Upper lobe of left lung (tissue), 6 donors: Measurements from ENCODE around the gene EGLN1. TPM values are rescaled to one million over a fixed set of nuclear protein-coding genes. Genes with fewer than 3 reads are reported as not detected.

ENCODE experiments used
- ATAC-seq, 2 donors: fragments of 200-7000 bp; cut with Tn5 transposase; one replicate each; pipeline ENCODE4 v1.9.1; 2022; ENCODE audit warnings: mild to moderate bottlenecking in 2 of 2, moderate library complexity in 2 of 2; ENCODE audit not compliant: low FRiP score in 2 of 2
- DNase-seq, 2 donors: peaks; one replicate each; pipeline ENCODE4 v3.0.0-alpha.2; 2019 to 2020
- H3K27ac ChIP-seq, 4 donors: fragments of 200-600 bp; sonication (generic); one replicate each; pipeline ENCODE4 v1.5.1; 2016 to 2019
- H3K27me3 ChIP-seq, 4 donors: fragments of 200-600 bp; sonication (generic); one replicate each; pipeline ENCODE4 v1.5.1; 2017 to 2019
- H3K36me3 ChIP-seq, 4 donors: fragments of 200-600 bp; sonication (generic); one replicate each; pipeline ENCODE4 v1.5.1; 2016 to 2019
- H3K4me1 ChIP-seq, 4 donors: fragments of 200-600 bp; sonication (generic); one replicate each; pipeline ENCODE4 v1.5.1; 2018 to 2019
- H3K4me3 ChIP-seq, 4 donors: fragments of 200-600 bp; sonication (generic); one replicate each; pipeline ENCODE4 v1.5.1; 2017 to 2019; ENCODE audit warnings: mild to moderate bottlenecking in 2 of 4, moderate library complexity in 1 of 4
- H3K9me3 ChIP-seq, 4 donors: fragments of 200-600 bp; sonication (generic); one replicate each; pipeline ENCODE4 v1.5.1; 2018 to 2019
- EP300 ChIP-seq, 4 donors: sonication (generic); formaldehyde crosslinking; IDR thresholded peaks; one replicate each; pipeline ENCODE4 v1.5.1; 2017; ENCODE audit warnings: antibody characterized with exemption in 4 of 4, control low read depth in 2 of 4
- POLR2A ChIP-seq, 4 donors: fragments of 450-650 bp; IDR thresholded peaks; one replicate each; pipeline ENCODE4 v1.5.1; 2016 to 2017; ENCODE audit warnings: antibody characterized with exemption in 4 of 4, mild to moderate bottlenecking in 2 of 4
- POLR2AphosphoS5 ChIP-seq, 2 donors: sonication (generic); formaldehyde crosslinking; IDR thresholded peaks; one replicate each; pipeline ENCODE4 v1.5.1; 2017; ENCODE audit warnings: antibody characterized with exemption in 2 of 2
- WGBS, 2 donors: methylation state at CpG; one replicate each; pipeline ENCODE4 v1.1.5; 2017 to 2018; 5-methylcytosine and 5-hydroxymethylcytosine counted together
- total RNA-seq, 6 donors: library from RNA; depleted of rRNA in 4 of 6; stranded (reverse); fragments of >200 nt in 4 of 6; gene quantifications; one replicate each; pipeline versions ENCODE4 v1.1.0 to v1.2.1, GENCODE V29; 2016 to 2021
- TF ChIP-seq, protein P1 (sequence below), 6 experiments: fragments of 450-650 bp in 4 of 6; fragments of 200-600 bp in 2 of 6; sonication (generic) in 2 of 6; IDR thresholded peaks; one replicate each; pipeline ENCODE4 v1.5.1; 2016 to 2019; ENCODE audit warnings: antibody characterized with exemption in 6 of 6
- donor health status: DM: no; HTN: no; CAD: no; lungs with moderate emphysema.
- donor health status: DM: no; HTN: yes; CAD: no; lungs with severe emphysema.

The EGLN1 gene
- total RNA-seq, 6 donors from 2014 or later = 19.9 to 30.4 (median 22.8) TPM

DNA sequence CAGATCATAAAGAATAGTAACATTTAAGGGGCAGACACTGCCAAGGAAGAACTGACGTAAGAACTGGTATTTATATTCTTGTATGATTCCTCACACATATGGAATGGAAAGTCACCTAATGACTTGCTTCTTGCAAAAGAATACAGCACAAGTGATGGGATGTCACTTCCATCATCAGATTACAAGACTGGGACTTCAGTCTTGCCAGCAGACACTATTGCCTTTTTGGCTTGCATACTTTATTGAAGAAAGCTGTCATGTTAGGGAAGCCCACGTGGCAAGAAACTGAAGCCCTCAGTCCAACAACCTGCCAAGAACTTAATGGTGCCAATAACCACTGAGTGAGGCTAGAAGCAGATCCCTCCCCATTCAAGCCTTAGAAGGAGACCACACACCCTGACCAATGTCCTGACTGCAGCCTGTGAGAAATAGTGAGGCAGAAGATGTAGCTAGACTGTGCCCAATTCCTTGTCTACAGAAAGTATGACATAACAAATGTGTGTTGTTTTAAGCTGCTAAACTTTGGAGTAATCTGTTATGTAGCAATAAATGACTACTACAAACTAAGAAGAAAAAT lies 12.0 kb downstream of the EGLN1 start:
- H3K9me3 ChIP-seq = no peaks in the 10 kb centered on the region
- 58 to 79% methylated on average over 2 of the region's 2 CpGs for WGBS, 2 donors
- H3K36me3 ChIP-seq = no peaks in the 10 kb centered on the region
- ATAC-seq = peak in 1 of 2 donors; percentile 80
- TF ChIP-seq POLR2AphosphoS5 (IDR thresholded peaks at IDR 0.05) (no peak), POLR2A (IDR thresholded peaks at IDR 0.05) (no peak), EP300 (IDR thresholded peaks at IDR 0.05) (no peak)
- TF ChIP-seq, protein P1, sequence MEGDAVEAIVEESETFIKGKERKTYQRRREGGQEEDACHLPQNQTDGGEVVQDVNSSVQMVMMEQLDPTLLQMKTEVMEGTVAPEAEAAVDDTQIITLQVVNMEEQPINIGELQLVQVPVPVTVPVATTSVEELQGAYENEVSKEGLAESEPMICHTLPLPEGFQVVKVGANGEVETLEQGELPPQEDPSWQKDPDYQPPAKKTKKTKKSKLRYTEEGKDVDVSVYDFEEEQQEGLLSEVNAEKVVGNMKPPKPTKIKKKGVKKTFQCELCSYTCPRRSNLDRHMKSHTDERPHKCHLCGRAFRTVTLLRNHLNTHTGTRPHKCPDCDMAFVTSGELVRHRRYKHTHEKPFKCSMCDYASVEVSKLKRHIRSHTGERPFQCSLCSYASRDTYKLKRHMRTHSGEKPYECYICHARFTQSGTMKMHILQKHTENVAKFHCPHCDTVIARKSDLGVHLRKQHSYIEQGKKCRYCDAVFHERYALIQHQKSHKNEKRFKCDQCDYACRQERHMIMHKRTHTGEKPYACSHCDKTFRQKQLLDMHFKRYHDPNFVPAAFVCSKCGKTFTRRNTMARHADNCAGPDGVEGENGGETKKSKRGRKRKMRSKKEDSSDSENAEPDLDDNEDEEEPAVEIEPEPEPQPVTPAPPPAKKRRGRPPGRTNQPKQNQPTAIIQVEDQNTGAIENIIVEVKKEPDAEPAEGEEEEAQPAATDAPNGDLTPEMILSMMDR (IDR thresholded peaks at IDR 0.05) = no peak
- H3K27ac ChIP-seq = no peak overlapping the region
- DNase-seq = no peak
- no peak overlapping the region for H3K4me3 ChIP-seq
- no peaks in the 10 kb centered on the region for H3K27me3 ChIP-seq
- peaks cover 0 to 35% (median 25%) of the 10 kb centered on the region in 4 donors for H3K4me1 ChIP-seq

GRCh38 chr1:231408528-231409094 lies 13.5 kb downstream of the EGLN1 start:
- WGBS, 2 donors = 46 to 61% methylated on average over 6 of the region's 6 CpGs
- DNase-seq (no peak), ATAC-seq (no peak)
- Histone ChIP-seq H3K36me3 (no peaks in the 10 kb centered on the region), H3K27me3 (no peaks in the 10 kb centered on the region), H3K27ac (no peak overlapping the region), H3K9me3 (no peaks in the 10 kb centered on the region), H3K4me1 (peaks cover 0 to 26% (median 19%) of the 10 kb centered on the region in 4 donors), H3K4me3 (no peak overlapping the region)
- no peak for TF ChIP-seq POLR2AphosphoS5 (IDR thresholded peaks at IDR 0.05)
- no peak for TF ChIP-seq POLR2A (IDR thresholded peaks at IDR 0.05)
- TF ChIP-seq, protein P1 (IDR thresholded peaks at IDR 0.05) = no peak

GRCh38 chr1:231407547-231408396 lies 14.3 kb downstream of the EGLN1 start:
- no peak for TF ChIP-seq EP300 (IDR thresholded peaks at IDR 0.05)
- no peak for TF ChIP-seq POLR2AphosphoS5 (IDR thresholded peaks at IDR 0.05)
- TF ChIP-seq POLR2A (IDR thresholded peaks at IDR 0.05) = no peak
- TF ChIP-seq, protein P1 (IDR thresholded peaks at IDR 0.05) = no peak
- no peak overlapping the region for H3K4me3 ChIP-seq
- ATAC-seq = peak in 1 of 2 donors; percentile 67
- no peaks in the 10 kb centered on the region for H3K36me3 ChIP-seq
- H3K27ac ChIP-seq = no peak overlapping the region
- no peaks in the 10 kb centered on the region for H3K9me3 ChIP-seq
- H3K27me3 ChIP-seq = no peaks in the 10 kb centered on the region
- H3K4me1 ChIP-seq = peaks cover 0 to 26% (median 19%) of the 10 kb centered on the region in 4 donors
- DNase-seq = no peak
- WGBS, 2 donors = 52 to 84% methylated on average over 6 of the region's 6 CpGs

GRCh38 chr1:231407049-231407448 lies 15.0 kb downstream of the EGLN1 start:
- Histone ChIP-seq H3K4me1 (peaks cover 0 to 26% (median 17%) of the 10 kb centered on the region in 4 donors), H3K9me3 (no peaks in the 10 kb centered on the region), H3K27me3 (no peaks in the 10 kb centered on the region), H3K27ac (no peak overlapping the region), H3K4me3 (no peak overlapping the region), H3K36me3 (no peaks in the 10 kb centered on the region)
- 72 to 83% methylated on average over 3 of the region's 3 CpGs for WGBS, 2 donors
- no peak for TF ChIP-seq POLR2AphosphoS5 (IDR thresholded peaks at IDR 0.05)
- no peak for TF ChIP-seq EP300 (IDR thresholded peaks at IDR 0.05)
- TF ChIP-seq, protein P1 (IDR thresholded peaks at IDR 0.05) = no peak
- TF ChIP-seq POLR2A (IDR thresholded peaks at IDR 0.05) = no peak
- ATAC-seq = no peak
- DNase-seq = no peak
